CD4-positive, CD25-positive, alpha-beta regulatory T cell (primary cell): Measurements from ENCODE around the gene KIN. TPM values are rescaled to one million over a fixed set of nuclear protein-coding genes. Genes with fewer than 3 reads are reported as not detected.

Source experiments
- ATAC-seq, 2 donors: fragments of 150-1000 bp; cut with Tn5 transposase; one replicate each; pipeline ENCODE4 v1.10.0; 2021; ENCODE audit warnings: low read depth in 2 of 2, moderate number of reproducible peaks in 2 of 2, moderate library complexity in 1 of 2
- DNase-seq, 3 donors: peaks; one replicate each; pipeline versions ENCODE4 v3.0.0 to v3.0.0-alpha.2; 2012 to 2022; ENCODE audit warnings: mixed read lengths in 1 of 3
- H3K27ac ChIP-seq: one replicate; pipeline ENCODE4 v1.7.0; 2013; ENCODE audit warnings: mild to moderate bottlenecking, low read length; ENCODE audit not compliant: insufficient read depth, poor library complexity, severe bottlenecking
- H3K27me3 ChIP-seq: one replicate; pipeline ENCODE4 v1.7.0; 2013; ENCODE audit warnings: low read length; ENCODE audit not compliant: control insufficient read depth, insufficient read depth
- H3K36me3 ChIP-seq: one replicate; pipeline ENCODE4 v1.7.0; 2013; ENCODE audit warnings: mild to moderate bottlenecking, low read length, moderate library complexity; ENCODE audit not compliant: control insufficient read depth, insufficient read depth
- H3K4me1 ChIP-seq: 2 replicates; pipeline ENCODE4 v1.7.0; 2013; ENCODE audit warnings: mild to moderate bottlenecking, low read length; ENCODE audit not compliant: insufficient read depth, control insufficient read depth, poor library complexity, severe bottlenecking
- H3K4me3 ChIP-seq: one replicate; pipeline ENCODE4 v1.7.0; 2013; ENCODE audit warnings: low read depth, mild to moderate bottlenecking, low read length, moderate library complexity
- H3K9me3 ChIP-seq, 2 experiments: 1 replicate in 1 of 2; 2 replicates in 1 of 2; pipeline ENCODE4 v1.7.0; 2013; ENCODE audit warnings: low read length in 2 of 2, mild to moderate bottlenecking in 1 of 2, moderate library complexity in 1 of 2; ENCODE audit not compliant: control insufficient read depth in 2 of 2
- H3K27ac Mint-ChIP-seq, 3 donors: one replicate each; pipeline ENCODE4 v1.8.0; 2020 to 2022; ENCODE audit warnings: mild to moderate bottlenecking in 3 of 3, mixed read lengths in 3 of 3, moderate library complexity in 2 of 3
- H3K27me3 Mint-ChIP-seq: one replicate; pipeline ENCODE4 v1.8.0; 2022; ENCODE audit warnings: mild to moderate bottlenecking, mixed read lengths
- H3K36me3 Mint-ChIP-seq: one replicate; pipeline ENCODE4 v1.8.0; 2020; ENCODE audit warnings: mixed read lengths
- H3K4me1 Mint-ChIP-seq, 4 donors: one replicate each; pipeline ENCODE4 v1.8.0; 2020 to 2022; ENCODE audit warnings: mixed read lengths in 4 of 4, mild to moderate bottlenecking in 1 of 4
- H3K4me3 Mint-ChIP-seq, 4 donors: one replicate each; pipeline ENCODE4 v1.8.0; 2020 to 2022; ENCODE audit warnings: mild to moderate bottlenecking in 4 of 4, mixed read lengths in 4 of 4, moderate library complexity in 3 of 4
- H3K9me3 Mint-ChIP-seq, 7 donors: one replicate each; pipeline ENCODE4 v1.8.0; 2020 to 2022; ENCODE audit warnings: mixed read lengths in 7 of 7, mild to moderate bottlenecking in 3 of 7, moderate library complexity in 2 of 7
- polyA plus RNA-seq, 4 donors: library from polyadenylated mRNA; unstranded; fragments of 300-500 nt; fragmentation: Illumina TruSeq; gene quantifications; one replicate each; pipeline ENCODE4 v1.2.3, GENCODE V29; 2021
- total RNA-seq: library from RNA; stranded (reverse); gene quantifications from one replicate; pipeline ENCODE4 v1.2.3, GENCODE V29; 2022

The KIN gene, protein sequence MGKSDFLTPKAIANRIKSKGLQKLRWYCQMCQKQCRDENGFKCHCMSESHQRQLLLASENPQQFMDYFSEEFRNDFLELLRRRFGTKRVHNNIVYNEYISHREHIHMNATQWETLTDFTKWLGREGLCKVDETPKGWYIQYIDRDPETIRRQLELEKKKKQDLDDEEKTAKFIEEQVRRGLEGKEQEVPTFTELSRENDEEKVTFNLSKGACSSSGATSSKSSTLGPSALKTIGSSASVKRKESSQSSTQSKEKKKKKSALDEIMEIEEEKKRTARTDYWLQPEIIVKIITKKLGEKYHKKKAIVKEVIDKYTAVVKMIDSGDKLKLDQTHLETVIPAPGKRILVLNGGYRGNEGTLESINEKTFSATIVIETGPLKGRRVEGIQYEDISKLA
- total RNA-seq (9.1 TPM), polyA plus RNA-seq (1 to 10 TPM; 2.5 to 6.8 (median 5.1) TPM)

DNA sequence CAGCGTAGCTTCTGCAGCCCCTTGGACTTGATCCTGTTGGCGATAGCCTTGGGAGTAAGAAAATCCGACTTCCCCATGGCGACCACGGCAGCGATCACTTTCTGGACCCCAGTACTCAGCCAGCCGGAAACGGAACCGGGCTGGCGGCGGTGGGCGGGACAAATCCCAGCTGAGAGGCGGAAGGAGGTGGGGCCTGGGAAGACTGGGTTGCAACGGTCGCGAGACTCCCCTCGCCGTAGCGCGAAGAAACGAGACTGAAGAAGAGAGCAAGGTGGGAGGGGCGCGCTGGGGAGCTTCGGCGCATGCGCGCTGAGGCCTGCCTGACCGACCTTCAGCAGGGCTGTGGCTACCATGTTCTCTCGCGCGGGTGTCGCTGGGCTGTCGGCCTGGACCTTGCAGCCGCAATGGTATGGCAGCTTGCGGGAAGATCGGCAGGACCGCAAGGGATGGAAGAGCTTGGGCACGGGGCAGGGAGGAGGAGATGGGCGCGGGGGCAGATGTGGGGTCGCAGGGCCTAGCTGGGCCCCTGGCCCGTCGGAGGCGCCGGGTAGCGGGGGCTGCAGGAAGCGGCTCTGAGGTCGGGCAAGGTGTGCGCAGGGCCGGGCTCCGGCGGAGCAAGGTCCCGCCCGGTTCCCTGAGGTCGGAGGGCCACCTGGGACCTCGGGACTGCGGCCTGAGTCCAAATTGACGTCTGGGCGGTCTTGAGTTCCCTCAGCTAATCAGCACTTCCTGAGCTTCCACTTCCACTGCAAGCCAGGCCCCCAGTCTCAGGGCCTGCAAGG is at the start of gene KIN, which contains the start of gene ATP5F1C:
KIN (minus strand) TSS at position 137 of the 782 bp plus-strand sequence; CDS start at position 77, 60 bp downstream.
ATP5F1C (plus strand) TSS at position 321 of the 782 bp plus-strand sequence; CDS start at position 352, 31 bp downstream.
- Mint-ChIP-seq H3K27me3 (no peaks in the 10 kb centered on the region), H3K27ac (peak within 1 kb of the TSS in 1 of 3 donors; percentile 81), H3K9me3 (no peaks in the 10 kb centered on the region), H3K4me1 (peaks cover 39 to 71% (median 45%) of the 10 kb centered on the region in 4 donors), H3K36me3 (peaks cover 21% of the 10 kb centered on the region), H3K4me3 (no peak within 1 kb of the TSS)
- peaks cover 44% of the 10 kb centered on the region for H3K4me1 ChIP-seq
- peak; percentile 95 to 97 for ATAC-seq
- H3K27me3 ChIP-seq, result no peaks in the 10 kb centered on the region
- no peaks in the 10 kb centered on the region for H3K9me3 ChIP-seq
- peaks cover 8% of the 10 kb centered on the region for H3K36me3 ChIP-seq
- H3K27ac ChIP-seq, result peak within 1 kb of the TSS; percentile 72
- peak within 1 kb of the TSS; percentile 93 for H3K4me3 ChIP-seq
- peak; percentile 96 to 98 (median 97) for DNase-seq

DNA sequence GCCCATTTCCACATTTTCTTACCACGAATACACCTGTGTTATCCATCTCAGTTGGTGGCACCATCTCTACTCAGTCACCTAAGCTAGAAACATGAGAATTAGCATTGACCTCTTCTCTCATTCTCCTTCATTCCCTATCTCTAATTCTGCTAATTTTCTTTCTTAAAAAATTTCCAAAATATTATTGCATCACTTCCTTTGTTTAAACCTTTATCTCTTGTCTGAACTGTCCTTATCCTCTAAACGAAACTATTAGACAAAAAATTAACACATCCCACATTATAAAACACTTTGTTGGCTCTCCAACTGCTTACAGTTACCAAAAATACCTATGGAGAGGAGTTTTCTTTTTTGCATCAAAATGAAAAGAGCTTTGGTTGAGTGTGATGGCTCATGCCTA is 48.8 kb upstream of the KIN start:
- Histone ChIP-seq H3K9me3 (no peaks in the 10 kb centered on the region), H3K27ac (no peak overlapping the region), H3K27me3 (no peaks in the 10 kb centered on the region), H3K36me3 (peaks cover 7% of the 10 kb centered on the region), H3K4me1 (peaks cover 6% of the 10 kb centered on the region), H3K4me3 (no peak overlapping the region)
- peaks cover 22 to 52% (median 44%) of the 10 kb centered on the region in 4 donors for H3K4me1 Mint-ChIP-seq
- DNase-seq (no peak), ATAC-seq (no peak)
- H3K27me3 Mint-ChIP-seq, result no peaks in the 10 kb centered on the region
- H3K27ac Mint-ChIP-seq, result peak overlapping the region in 1 of 3 donors; percentile 17
- H3K36me3 Mint-ChIP-seq, result peaks cover 49% of the 10 kb centered on the region
- H3K9me3 Mint-ChIP-seq, result peaks cover 0 to 2% (median 0%) of the 10 kb centered on the region in 7 donors
- H3K4me3 Mint-ChIP-seq, result no peak overlapping the region

DNA sequence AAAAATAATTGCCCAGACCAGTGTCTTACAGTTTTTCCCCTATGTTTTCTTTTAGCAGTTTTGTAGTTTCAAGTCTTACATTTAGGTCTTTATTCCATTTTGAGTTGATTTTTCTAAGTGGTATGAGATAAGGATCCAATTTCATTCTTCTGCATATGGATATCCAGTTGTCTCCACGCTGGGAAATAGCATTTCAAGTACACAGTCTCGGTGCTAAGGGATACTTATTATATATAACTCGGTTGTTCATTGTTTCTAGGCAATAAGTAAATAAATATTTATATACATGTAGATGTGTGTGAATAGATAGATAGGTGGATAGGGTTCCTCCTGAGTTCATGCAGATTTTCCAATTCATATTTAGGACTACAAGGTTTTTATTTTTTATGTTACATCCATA is 46.5 kb upstream of the KIN start:
- Histone ChIP-seq H3K4me1 (peaks cover 6% of the 10 kb centered on the region), H3K9me3 (no peaks in the 10 kb centered on the region), H3K36me3 (peaks cover 10% of the 10 kb centered on the region), H3K27ac (no peak overlapping the region), H3K4me3 (no peak overlapping the region), H3K27me3 (no peaks in the 10 kb centered on the region)
- DNase-seq (no peak), ATAC-seq (no peak)
- no peak overlapping the region for H3K27ac Mint-ChIP-seq
- no peaks in the 10 kb centered on the region for H3K27me3 Mint-ChIP-seq
- H3K36me3 Mint-ChIP-seq, result peaks cover 48% of the 10 kb centered on the region
- H3K4me1 Mint-ChIP-seq, result peaks cover 29 to 65% (median 52%) of the 10 kb centered on the region in 4 donors
- no peaks in the 10 kb centered on the region for H3K9me3 Mint-ChIP-seq
- H3K4me3 Mint-ChIP-seq, result peak overlapping the region in 1 of 4 donors; percentile 18

DNA sequence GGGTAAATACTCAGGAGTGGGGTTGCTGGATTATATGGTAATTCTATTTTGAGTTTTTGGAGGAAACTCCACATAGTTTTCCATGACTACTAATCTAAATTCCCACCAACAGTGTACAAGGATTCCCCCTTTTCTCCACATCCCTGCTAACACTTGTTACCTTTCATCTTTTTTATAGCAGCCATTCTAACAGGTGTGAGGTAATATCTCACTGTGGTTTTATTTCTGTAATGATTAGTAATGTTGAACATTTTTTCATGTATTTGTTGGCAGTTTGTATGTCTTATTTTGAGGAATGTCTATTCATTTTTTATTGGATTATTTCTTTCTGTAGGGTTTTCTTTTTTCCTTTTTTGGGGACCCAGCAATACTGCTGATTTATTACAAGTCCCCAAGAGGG is 45.4 kb upstream of the KIN start:
- DNase-seq, result no peak
- H3K27me3 Mint-ChIP-seq, result no peaks in the 10 kb centered on the region
- Histone ChIP-seq H3K4me1 (peaks cover 6% of the 10 kb centered on the region), H3K27me3 (no peaks in the 10 kb centered on the region), H3K36me3 (peaks cover 5% of the 10 kb centered on the region), H3K9me3 (no peaks in the 10 kb centered on the region), H3K4me3 (no peak overlapping the region), H3K27ac (no peak overlapping the region)
- H3K9me3 Mint-ChIP-seq, result no peaks in the 10 kb centered on the region
- H3K4me1 Mint-ChIP-seq, result peaks cover 24 to 66% (median 52%) of the 10 kb centered on the region in 4 donors
- H3K36me3 Mint-ChIP-seq, result peaks cover 49% of the 10 kb centered on the region
- H3K27ac Mint-ChIP-seq, result no peak overlapping the region
- H3K4me3 Mint-ChIP-seq, result no peak overlapping the region
- ATAC-seq, result no peak

DNA sequence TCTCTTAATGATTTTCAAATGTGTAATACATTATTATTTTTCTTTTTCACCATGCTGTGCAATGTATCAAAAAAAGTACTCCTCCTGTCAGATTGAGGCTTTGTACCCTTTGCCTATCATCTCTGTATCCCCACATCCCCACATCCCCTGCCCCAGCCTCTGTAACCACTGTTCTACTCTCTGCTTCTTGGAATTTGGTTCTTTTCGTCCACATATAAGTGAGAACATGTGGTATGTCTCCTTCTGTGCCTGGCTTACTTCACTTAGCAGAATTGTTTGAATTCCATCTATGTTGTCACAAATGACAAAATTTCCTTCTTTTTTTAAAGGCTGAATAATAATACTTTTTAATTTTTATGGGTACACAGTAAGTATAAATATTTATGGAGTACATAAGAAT is 44.3 kb upstream of the KIN start:
- Mint-ChIP-seq H3K4me3 (no peak overlapping the region), H3K36me3 (peaks cover 46% of the 10 kb centered on the region), H3K9me3 (no peaks in the 10 kb centered on the region)

DNA sequence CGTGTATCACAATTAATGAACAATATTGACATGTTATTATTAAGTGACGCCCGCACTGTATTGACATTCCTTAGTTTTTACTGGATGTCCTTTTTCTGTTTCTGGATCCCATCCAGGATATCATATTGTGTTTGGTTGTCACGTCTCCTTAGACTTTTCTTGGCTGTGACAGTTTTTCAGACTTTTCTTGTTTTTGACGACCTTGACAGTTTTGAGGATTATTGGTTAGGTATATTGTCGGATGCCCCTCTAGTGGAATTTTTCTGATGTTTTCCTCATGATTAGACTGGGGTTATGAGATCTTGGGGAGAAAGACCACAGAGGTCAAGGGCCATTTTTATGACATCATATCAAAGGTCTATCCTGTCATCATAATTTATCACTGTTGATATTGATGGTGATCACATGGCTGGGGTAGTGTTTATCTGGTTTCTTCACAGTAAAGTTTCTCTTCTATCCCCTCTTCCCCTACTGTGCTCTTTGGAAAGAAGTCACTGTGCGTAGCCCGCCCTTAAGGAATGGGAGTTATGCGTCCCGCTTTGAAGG is 41.6 kb upstream of the KIN start:
- Histone ChIP-seq H3K4me1 (peaks cover 6% of the 10 kb centered on the region), H3K36me3 (peaks cover 29% of the 10 kb centered on the region), H3K27ac (no peak overlapping the region), H3K4me3 (no peak overlapping the region), H3K9me3 (no peaks in the 10 kb centered on the region), H3K27me3 (no peaks in the 10 kb centered on the region)
- peaks cover 36 to 70% (median 54%) of the 10 kb centered on the region in 4 donors for H3K4me1 Mint-ChIP-seq
- no peaks in the 10 kb centered on the region for H3K9me3 Mint-ChIP-seq
- H3K27ac Mint-ChIP-seq, result no peak overlapping the region
- peaks cover 53% of the 10 kb centered on the region for H3K36me3 Mint-ChIP-seq
- DNase-seq (no peak), ATAC-seq (no peak)
- H3K27me3 Mint-ChIP-seq, result no peaks in the 10 kb centered on the region
- H3K4me3 Mint-ChIP-seq, result no peak overlapping the region

More for the DNA sequence above, 44.3 kb upstream of the KIN start:
- Mint-ChIP-seq H3K27ac (no peak overlapping the region), H3K4me1 (peaks cover 26 to 64% (median 51%) of the 10 kb centered on the region in 4 donors), H3K27me3 (no peaks in the 10 kb centered on the region)
- DNase-seq (no peak), ATAC-seq (no peak)
- Histone ChIP-seq H3K4me3 (no peak overlapping the region), H3K27me3 (no peaks in the 10 kb centered on the region), H3K4me1 (peaks cover 6% of the 10 kb centered on the region), H3K27ac (no peak overlapping the region), H3K36me3 (peaks cover 8% of the 10 kb centered on the region), H3K9me3 (no peaks in the 10 kb centered on the region)

DNA sequence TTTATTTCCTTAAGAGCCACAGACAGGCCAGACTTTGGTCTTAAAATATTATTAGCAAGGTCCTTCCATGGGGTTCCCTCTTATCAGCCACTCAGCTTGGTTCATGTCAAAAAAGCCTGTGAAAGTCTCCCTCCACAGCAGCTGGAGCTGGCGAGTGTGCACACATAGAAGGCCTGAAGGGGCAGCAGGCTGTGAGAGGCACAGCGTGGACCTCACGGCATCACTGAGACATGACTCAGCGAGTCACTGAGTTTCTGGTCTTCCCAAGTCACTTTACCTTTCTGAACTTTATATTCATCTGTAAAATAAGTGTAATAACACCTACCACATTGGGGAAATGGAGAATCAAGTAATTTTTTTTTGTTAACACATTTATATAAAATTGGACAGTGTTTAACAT is 39.2 kb upstream of the KIN start:
- Mint-ChIP-seq H3K9me3 (no peaks in the 10 kb centered on the region), H3K4me1 (peaks cover 38 to 52% (median 41%) of the 10 kb centered on the region in 4 donors), H3K27me3 (no peaks in the 10 kb centered on the region), H3K27ac (no peak overlapping the region), H3K4me3 (no peak overlapping the region), H3K36me3 (peaks cover 43% of the 10 kb centered on the region)
- no peaks in the 10 kb centered on the region for H3K4me1 ChIP-seq
- H3K27ac ChIP-seq, result no peak overlapping the region
- no peaks in the 10 kb centered on the region for H3K9me3 ChIP-seq
- no peak overlapping the region for H3K4me3 ChIP-seq
- H3K36me3 ChIP-seq, result peaks cover 43% of the 10 kb centered on the region
- no peaks in the 10 kb centered on the region for H3K27me3 ChIP-seq
- DNase-seq, result no peak
- no peak for ATAC-seq
